HG03342 (cell line): ENCODE results near the gene CDC42EP4.
"Not testable (repeated sequence)": the region's sequence is repeated elsewhere in the genome, so short reads cannot be mapped to it uniquely, and the experiment has no call there.

ENCODE experiments used
- ATAC-seq: cut with Tn5 transposase; IDR thresholded peaks from one replicate; pipeline ENCODE4 v1.9.1; 2021; ENCODE audit warnings: mild to moderate bottlenecking, moderate library complexity; ENCODE audit not compliant: unreplicated experiment

The CDC42EP4 gene

DNA sequence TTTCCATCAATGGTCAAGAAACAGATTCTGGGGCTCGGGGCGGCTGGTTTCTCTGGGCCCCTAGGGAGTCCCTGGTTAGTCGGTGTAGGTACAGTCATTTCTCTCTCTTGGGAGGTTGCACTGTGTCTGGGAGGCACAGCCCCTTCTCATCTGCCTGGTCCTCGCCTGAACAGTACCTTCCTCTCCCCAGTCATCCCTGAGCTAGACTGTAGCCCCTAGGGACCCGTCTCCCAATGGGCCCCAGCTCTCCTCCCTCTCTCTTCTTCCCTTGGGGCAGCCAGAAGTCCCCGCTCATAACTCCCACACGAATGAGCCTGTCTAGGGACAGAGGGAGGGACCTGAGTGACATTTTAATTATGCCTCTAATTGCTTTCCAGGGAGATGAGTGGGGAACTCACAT lies 29.9 kb downstream of the CDC42EP4 start:
- ATAC-seq: peak; percentile 89

DNA sequence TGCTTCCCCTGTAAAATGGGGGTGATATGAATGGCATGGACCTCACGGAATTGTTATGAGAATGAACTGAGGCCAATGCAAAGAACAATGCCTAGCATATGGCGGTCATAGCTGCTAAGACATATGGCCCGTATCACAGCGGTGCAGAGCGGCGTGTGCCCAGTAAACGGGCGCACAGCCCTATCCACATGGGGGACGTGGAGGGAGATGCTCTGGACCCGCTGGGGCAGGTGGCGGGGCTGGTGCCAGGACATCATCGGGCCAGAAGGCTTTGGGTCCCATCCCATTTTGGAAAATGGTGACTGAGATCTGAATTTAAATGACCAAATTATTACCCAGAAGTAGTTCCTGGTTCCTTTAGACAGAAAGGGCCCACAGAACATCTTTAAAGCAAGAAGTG lies 31.6 kb downstream of the CDC42EP4 start:
- no peak for ATAC-seq

GRCh38 chr17:73279704-73280103 lies 32.1 kb downstream of the CDC42EP4 start:
- no peak for ATAC-seq

DNA sequence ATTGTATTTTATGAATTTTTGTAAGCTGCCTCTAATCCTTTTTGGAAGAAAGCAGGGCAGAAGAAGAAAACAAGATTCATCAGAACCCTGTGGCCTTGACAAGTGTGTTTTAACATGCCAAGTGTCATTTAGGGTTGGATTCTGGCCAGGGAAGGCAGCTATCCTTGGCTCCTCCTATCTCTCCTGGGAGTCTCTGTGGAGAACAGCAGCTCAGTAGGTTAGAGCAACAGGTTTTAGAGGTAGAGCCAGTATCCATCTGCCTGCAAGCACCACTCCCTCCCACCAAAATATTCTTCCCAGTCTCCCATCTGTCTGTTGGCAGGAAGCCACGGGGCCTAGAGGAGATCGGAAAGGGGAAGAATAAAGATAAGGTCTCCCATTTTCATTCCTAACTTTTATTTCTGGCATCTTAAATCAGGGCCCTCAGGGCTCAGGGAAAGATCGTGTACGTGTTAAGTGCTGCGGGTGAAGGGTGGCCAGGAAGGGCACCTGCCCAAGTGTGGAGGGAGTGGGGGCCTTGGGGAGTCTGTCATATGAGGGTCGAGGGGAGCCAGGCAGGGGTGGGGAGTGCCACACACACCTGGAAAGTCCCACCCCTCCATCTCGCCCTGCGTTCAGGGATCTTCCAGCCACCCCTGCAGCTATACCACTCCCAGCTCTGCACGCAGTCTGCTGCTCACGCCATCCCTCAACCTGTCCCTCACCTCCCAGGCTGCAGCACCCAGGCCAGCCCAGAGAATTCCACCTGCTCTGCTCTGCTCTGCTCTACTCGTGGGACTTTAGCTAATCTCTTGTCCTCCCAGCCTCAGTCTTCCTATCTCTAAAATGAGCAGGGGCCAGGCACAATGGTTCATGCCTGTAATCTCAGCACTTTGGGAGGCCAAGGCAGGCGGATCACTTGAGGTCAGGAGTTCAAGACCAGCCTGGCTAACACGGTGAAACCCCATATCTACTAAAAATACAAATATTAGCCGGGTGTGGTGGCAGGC lies 33.0 kb downstream of the CDC42EP4 start:
- ATAC-seq: no peak

GRCh38 chr17:73278049-73278464 lies 33.7 kb downstream of the CDC42EP4 start:
- no peak for ATAC-seq

GRCh38 chr17:73274490-73274889 lies 37.3 kb downstream of the CDC42EP4 start:
- no peak for ATAC-seq

- ATAC-seq: no peak
Observed at GRCh38 chr17:73272906-73273218, 38.9 kb downstream of the CDC42EP4 start.

DNA sequence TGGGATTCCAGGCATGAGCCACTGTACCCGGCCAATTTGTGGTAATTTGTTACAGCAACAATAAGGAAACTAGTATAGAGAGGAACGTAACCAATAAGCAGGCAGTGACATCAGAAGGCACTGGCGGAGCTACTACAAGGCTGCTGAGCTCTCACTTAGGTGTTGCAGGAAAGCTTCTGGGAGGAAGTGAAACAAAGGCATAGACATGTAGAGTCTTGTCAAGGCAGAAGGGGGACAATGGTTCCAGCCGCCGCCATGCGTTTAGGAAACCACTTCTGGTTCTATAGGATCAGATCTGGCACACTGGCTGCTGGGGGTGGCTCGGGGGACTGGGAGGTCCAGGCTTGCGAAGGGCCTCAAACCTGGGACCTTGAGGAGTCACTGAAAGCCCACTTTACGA lies 40.7 kb downstream of the CDC42EP4 start:
- peak; percentile 97 for ATAC-seq

DNA sequence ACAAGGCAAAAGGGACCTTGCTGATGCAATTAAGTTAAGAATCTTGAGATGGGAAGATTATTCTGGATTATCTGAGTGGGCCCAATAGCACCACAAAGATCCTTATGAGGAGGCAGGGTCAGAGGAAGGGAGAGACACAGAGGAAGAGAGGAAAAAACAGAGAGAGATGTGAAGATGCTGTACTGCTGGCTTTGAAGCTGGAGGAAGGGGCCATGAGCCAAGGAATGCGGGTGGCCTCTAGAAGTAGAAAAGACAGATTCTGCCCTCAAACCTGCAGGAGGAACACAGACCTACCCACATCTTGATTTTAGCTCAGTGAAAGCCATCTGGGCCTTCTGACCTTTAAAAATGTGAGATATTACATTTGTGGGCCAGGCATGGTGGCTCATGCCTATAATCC lies 42.0 kb downstream of the CDC42EP4 start:
- no peak for ATAC-seq

- no peak for ATAC-seq
Observed at GRCh38 chr17:73269329-73269615, 42.5 kb downstream of the CDC42EP4 start.

DNA sequence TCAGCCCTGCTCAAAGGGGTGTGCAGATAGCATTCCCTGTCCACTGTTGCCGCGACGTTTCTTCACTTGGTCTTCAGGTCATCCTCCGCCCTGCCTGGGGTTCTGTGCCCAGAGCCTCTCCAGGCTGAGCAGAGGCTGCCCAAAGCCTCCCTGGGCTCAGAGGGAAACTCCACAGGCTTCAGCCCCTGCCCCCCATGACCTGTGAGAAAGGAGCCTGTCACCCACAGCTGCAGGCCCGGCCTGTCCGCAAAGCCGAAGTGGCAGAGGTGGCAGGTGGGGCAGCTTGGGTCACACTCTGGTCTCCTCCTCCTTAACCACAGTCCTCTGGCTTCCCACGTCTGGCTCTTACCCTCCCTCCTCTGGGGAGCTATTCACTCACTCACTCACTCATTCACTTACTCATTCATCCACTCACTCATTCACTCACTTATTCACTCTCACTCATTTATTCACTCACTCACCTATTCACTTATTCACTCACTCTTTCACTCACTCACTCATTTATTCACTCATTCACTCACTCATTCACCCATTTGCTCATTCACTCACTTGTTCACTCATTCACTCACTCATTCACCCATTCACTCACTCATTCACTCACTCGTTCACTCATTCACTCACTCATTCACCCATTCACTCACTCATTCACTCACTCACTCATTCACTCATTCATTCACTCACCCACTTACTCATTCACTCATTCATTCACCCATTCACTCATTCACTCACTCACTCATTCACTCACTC lies 43.0 kb downstream of the CDC42EP4 start:
- ATAC-seq: no peak

DNA sequence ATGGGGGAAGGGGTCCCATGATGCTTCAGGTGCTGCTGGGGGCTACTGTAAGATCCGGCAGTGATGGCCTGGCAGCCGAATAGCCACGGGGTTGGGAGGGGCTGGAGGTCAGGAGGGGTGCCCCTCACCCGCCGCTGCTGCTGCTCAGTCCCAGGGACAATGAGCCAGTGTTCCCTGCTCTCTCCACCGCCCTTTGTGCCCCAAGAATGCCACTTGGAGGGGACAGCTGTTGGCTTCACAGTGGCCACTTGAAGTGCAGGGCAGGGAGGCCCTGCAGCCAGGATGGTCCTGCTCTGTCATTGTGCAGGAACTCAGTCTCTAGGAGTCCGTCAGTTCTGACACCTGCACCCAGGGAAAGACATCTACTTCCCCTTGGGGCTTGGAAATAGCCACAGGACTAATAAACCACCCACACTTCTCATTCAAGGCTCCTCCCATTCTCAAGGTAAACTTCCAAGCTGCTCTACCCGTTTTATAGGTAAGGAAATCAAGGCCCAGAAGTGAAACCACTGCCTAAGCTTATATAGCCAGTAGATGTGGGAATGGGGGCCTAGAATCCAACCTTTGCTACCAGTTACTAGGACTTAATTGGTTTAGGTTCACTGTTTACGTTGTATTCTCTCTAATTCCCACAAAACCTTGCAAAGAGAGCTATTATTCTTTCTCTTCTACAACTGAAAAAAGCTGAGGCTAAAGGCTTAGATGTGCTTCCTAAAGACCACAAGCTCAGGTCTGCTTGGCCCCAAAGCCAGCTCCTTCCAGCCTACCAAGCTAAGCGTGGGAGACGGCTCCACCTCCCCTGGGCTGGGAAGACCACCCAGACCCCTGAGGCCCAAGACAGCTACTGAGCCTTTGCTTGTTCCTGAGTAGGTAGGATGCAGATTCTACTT lies 43.9 kb downstream of the CDC42EP4 start:
- ATAC-seq: no peak

- no peak for ATAC-seq
Observed at GRCh38 chr17:73266796-73267195, 45.0 kb downstream of the CDC42EP4 start.

DNA sequence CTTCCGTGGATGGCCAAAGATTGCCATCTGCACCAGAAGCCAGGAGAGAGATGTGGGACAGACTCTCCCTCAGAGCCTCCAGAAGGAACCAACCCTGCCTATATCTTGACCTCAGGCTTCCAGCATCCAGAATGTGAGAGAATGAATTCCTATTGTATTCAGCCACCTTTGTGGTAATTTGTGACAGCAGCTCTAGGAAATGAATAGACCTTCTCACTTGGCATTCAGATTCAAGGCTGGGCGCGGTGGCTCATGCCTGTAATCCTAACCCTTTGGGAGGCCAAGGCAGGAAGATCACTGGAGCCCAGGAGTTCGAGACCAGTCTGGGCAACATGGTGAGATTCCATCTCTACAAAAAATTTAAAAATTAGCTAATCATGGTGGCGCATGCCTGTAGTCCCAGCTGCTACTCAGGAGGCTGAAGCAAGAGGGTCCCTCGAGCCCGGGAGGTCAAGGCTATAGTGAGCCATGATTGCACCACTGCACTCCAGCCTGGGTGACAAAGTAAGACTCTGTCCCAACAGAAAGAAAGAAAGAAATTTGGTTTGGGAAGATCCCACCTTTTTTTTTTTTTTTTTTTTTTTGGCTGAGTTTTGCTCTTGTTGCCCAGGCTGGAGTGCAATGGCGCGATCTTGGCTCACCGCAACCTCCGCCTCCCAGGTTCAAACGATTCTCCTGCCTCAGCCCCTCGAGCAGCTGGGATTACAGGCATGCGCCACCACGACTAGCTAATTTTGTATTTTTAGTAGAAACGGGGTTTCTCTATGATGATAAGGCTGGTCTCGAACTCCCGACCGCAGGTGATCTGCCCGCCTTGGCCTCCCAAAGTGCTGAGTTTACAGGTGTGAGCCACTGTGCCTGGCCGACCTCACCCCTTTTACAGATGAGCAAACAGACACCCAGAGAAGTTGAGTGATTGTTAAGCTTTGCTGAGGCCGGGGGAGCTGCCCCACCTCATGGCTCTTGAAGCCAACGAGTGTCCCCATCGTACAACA lies 45.9 kb downstream of the CDC42EP4 start:
- ATAC-seq: no peak

DNA sequence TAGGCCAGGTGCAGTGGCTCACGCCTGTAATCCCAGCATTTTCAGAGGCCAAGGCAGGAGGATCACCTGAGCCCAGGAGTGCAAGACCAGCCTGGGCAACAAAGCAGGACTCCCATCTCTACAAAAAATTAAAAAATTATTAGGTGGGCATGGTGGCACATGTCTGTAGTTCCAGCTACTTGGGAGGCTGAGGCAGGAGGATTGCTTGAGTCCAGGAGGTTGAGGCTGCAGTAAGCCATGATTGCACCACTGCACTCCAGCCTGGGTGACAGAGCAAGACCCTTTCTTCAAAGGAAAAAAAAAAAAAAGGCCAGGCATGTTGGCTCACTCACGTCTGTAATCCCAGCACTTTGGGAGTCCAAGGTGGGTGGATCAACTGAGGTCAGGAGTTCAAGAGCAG lies 47.4 kb downstream of the CDC42EP4 start:
- not testable (repeated sequence) for ATAC-seq

- ATAC-seq: no peak
Observed at GRCh38 chr17:73262676-73263642, 48.8 kb downstream of the CDC42EP4 start.

- ATAC-seq: no peak
Observed at GRCh38 chr17:73261952-73262675, 49.7 kb downstream of the CDC42EP4 start.

DNA sequence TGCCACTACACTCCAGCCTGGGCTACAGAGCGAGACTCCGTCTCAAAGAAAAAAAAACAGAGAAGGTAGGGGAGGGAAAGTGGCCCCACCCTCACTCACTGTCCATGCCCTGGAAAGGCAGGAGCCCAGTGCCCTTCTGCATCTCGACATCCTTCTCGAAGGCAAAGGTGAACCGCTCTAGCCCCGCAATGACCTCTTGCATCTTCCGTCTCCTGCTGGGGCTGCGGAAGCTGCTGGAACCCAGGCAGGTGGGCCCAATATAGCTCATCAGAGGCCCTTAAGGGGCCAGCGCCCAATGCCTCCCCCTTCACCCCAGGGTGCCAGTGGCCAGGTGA lies 50.2 kb downstream of the CDC42EP4 start, which contains the start of gene CPSF4L:
TSS of gene CPSF4L (minus strand) at position 264 of the 335 bp plus-strand sequence. CDS start at position 202, 62 bp downstream.
- no peak for ATAC-seq
